MG63 (cell line): ENCODE data around the gene ATP6V1B1. TPM values are rescaled to one million over a fixed set of nuclear protein-coding genes. Genes with fewer than 3 reads are reported as not detected.
A peak's percentile ranks its signal among the peaks of the same experiment; 100 is the strongest.

Source experiments
- DNase-seq: peaks from one replicate; pipeline ENCODE4 v3.0.0-alpha.2; 2020
- H3K27me3 ChIP-seq: fragments of 250-450 bp; sonication (Bioruptor Pico); 2 replicates; pipeline ENCODE4 v1.5.1; 2020; ENCODE audit warnings: mild to moderate bottlenecking, moderate library complexity
- H3K36me3 ChIP-seq: fragments of 250-450 bp; sonication (Bioruptor Pico); 2 replicates; pipeline ENCODE4 v1.5.1; 2020; ENCODE audit warnings: mild to moderate bottlenecking, moderate library complexity
- H3K4me3 ChIP-seq: fragments of 250-450 bp; sonication (Bioruptor Pico); 2 replicates; pipeline ENCODE4 v1.5.1; 2020; ENCODE audit warnings: mild to moderate bottlenecking, moderate library complexity
- H3K9me3 ChIP-seq: fragments of 250-450 bp; sonication (Bioruptor Pico); 2 replicates; pipeline ENCODE4 v1.5.1; 2020; ENCODE audit warnings: mild to moderate bottlenecking, moderate library complexity
- total RNA-seq: library from RNA; depleted of rRNA; stranded (reverse); fragments of >200 nt; shearing (Covaris generic); gene quantifications from 2 replicates; pipeline ENCODE4 v1.2.3, GENCODE V29; 2014; ENCODE audit warnings: low replicate concordance

Gene ATP6V1B1
- total RNA-seq, 1 experiment from 2014 or later, result not detected

DNA sequence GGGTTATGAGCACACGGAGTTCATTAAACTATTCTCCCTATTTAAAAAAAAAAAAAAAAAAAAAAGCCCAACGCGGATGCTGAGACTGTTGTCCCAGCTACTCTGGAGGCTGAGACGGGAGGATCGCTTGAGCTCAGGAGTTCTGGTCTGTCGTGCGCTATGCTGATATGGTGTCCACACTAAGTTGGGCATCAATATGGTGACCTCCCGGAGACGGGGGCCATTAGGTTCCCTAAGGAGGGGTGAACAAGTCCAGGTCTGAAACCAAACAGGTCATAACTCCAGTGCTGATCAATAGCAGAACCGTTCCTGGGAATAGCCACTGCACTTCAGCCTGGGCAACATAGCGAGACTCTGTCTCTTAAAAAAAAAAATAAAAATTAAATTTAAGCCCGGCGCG lies 29.8 kb downstream of the ATP6V1B1 start:
- Histone ChIP-seq H3K36me3 (no peaks in the 10 kb centered on the region), H3K9me3 (no peaks in the 10 kb centered on the region), H3K4me3 (no peak overlapping the region), H3K27me3 (peaks cover 4% of the 10 kb centered on the region; the same call in 1 of the 2 replicates)
- no peak for DNase-seq

DNA sequence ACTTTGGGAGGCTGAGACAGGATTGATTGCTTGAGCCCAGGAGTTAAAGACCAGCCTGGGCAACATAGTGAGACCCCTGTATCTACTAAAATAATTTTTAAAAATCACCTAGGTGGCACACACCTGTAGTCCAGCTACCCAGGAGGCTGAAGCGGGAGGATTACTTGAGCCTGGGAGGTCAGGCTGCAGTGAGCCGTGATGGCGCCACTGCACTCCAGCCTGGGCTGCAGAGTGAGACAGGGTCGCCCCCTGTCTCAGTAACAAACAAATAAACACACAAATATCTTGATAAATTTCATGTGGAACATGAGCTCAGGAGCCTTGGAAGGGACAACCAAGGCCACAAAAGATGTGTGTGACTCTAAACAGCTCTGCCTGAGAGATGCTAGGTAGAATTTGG lies 31.0 kb downstream of the ATP6V1B1 start:
- no peak for DNase-seq
- Histone ChIP-seq H3K9me3 (no peaks in the 10 kb centered on the region), H3K4me3 (no peak overlapping the region), H3K36me3 (no peaks in the 10 kb centered on the region), H3K27me3 (peaks cover 4% of the 10 kb centered on the region; the same call in 1 of the 2 replicates)

DNA sequence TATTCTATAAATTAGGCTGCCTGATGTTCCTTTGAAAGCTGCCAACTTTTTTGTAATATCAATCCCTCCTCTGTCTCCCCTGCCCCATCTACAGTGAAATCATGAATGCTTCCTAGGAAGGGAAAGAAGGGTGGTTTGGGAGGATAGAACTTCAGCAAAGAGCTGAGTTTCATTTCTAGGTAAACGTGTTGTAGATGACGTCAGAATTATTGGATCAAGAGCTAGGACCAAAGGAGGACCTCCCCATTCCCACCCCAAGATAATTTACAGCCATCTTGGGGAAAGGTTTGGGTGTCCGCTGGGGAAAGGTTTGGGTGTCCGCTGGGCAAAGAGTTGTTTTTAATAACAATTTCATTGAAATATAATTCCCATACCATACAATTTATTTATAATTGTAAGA lies 31.5 kb downstream of the ATP6V1B1 start:
- peaks cover 8% of the 10 kb centered on the region for H3K27me3 ChIP-seq
- no peak overlapping the region for H3K4me3 ChIP-seq
- H3K36me3 ChIP-seq, result no peaks in the 10 kb centered on the region
- no peaks in the 10 kb centered on the region for H3K9me3 ChIP-seq
- DNase-seq, result no peak

DNA sequence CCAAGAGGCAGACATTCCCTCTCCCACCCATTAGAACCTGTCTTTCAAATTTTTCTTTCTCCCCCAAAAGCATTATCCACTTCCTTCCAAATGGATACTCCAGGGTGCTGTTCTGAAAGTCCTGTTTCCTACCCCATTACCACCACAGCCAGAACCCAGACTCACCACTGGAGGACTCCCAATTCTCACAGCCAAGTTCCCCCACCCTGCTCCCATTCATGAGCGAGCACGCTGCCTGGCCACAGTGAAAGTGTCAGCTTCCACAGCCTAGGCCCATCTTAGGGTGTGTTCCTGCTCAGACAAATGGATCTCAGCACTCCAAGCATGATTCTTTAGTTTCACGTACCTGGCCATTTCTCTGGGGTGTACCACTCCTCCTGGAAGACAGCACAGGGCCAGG lies 38.9 kb downstream of the ATP6V1B1 start:
- no peaks in the 10 kb centered on the region for H3K9me3 ChIP-seq

DNA sequence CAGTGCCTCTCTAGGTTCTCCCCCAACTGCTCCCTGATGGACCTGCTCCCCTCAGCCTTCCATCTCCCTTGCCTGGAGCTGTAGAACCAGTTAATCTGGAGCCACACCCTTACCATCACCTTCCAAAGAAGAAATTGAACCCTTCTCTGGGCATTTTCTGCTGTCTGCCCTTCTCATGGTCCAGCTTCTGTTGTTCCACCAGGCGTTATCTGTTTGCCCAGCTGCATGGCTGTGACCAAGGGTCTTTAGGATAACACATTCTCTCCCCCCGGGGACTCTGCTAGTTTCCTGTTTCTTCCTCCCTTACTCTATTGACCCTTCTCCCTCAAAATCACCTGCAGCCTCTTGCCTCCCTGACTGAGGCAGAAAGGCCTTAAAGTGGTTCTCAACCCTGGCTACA lies 39.5 kb downstream of the ATP6V1B1 start:
- Histone ChIP-seq H3K36me3 (no peaks in the 10 kb centered on the region), H3K9me3 (no peaks in the 10 kb centered on the region), H3K27me3 (peaks cover 6% of the 10 kb centered on the region; the same call in 1 of the 2 replicates), H3K4me3 (no peak overlapping the region)
- DNase-seq, result no peak

More for the DNA sequence above, 38.9 kb downstream of the ATP6V1B1 start:
- Histone ChIP-seq H3K27me3 (peaks cover 9% of the 10 kb centered on the region), H3K4me3 (no peak overlapping the region), H3K36me3 (no peaks in the 10 kb centered on the region)
- DNase-seq, result no peak

DNA sequence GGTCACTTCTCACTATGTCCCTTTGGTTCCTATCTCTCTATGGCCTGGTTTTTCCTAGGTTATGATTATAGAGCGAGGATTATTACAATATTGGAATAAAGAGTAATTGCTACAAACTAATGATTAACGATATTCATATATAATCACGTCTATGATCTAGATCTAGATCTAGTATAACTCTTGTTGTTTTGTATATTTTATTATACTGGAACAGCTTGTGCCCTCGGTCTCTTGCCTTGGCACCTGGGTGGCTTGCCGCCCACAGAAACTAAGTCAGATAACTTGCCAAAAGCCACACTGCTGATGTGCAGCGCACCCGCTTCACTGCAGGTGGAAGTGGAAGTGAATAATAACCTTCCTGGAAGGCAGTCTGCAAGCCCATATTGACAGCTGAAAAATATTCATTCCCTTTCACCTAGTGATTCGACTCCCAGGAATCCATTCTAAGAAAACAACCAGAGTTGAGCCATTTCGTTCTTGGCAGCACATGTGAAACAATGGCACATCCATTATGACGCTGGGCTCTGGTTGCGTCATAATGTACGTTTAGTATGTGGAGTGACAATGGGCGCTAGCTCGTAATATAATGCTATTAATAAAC lies 42.0 kb downstream of the ATP6V1B1 start:
- Histone ChIP-seq H3K9me3 (no peaks in the 10 kb centered on the region), H3K36me3 (no peaks in the 10 kb centered on the region), H3K4me3 (peak overlapping the region; percentile 55), H3K27me3 (no peaks in the 10 kb centered on the region)
- peak; percentile 31 for DNase-seq

DNA sequence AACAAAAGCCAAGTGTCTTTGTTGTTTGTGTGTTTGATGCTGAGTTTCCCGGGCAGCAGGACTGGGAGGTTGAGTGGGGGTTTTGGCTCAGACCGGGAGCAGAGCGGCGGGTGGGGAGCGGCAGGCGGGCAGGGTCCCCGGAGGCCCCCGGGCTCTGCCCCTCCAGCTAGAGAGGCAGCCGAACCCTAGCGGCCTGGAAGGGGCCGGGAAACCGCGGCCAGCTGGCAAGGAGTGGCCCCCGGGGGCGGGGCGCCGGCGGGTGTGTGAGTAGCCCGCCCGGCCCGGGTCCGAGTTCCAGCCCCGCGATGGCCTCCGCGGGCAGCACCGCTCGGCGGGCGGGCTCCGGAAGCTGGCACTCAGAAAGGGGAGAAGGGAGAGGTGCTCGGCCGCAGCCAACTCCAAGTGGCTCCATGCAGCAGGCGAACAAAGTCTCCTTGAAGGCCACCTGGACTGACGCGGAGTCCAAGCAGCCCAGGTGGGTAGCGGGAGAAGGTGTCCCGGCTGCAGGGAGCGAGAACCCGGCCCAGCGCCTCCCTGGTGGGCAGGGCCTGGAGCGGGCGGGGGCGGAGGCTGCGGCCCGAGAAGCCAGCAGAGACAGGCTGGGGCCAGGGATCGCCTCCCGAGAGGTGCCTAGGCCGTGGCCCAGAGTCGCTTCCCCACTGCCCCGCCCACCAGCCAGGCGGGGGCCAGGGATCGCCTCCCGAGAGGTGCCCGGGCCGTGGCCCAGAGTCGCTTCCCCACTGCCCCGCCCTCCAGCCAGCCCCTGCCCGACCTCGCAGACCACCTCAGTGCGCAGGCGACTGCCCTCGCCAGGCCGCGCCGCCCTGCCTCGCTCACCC lies 42.9 kb downstream of the ATP6V1B1 start, which contains the start of gene ANKRD53:
ANKRD53 (plus strand) TSS at position 290 of the 839 bp plus-strand sequence; CDS start at position 306, 16 bp downstream.
- no peak for DNase-seq

DNA sequence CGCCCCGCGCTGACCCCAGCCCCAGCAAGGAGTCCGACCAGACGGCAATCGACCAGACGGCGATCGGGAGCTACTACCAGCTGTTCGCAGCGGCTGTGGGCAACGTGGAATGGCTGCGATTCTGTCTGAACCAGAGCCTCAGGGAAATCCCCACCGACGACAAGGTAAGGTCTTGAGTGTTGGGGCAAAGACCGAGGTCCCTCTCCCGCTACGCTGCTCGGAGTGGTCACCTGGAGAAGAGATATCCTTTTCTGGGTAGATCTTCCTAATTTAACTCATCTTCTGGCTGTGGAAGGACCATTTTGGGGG lies 43.4 kb downstream of the ATP6V1B1 start:
- no peak for DNase-seq
- H3K9me3 ChIP-seq, result no peaks in the 10 kb centered on the region
- H3K36me3 ChIP-seq, result no peaks in the 10 kb centered on the region
- H3K27me3 ChIP-seq, result no peaks in the 10 kb centered on the region
- no peak overlapping the region for H3K4me3 ChIP-seq

More for the DNA sequence above, 42.9 kb downstream of the ATP6V1B1 start, which contains the start of gene ANKRD53:
- Histone ChIP-seq H3K4me3 (peak within 1 kb of the TSS; percentile 55), H3K9me3 (no peaks in the 10 kb centered on the region), H3K27me3 (no peaks in the 10 kb centered on the region), H3K36me3 (no peaks in the 10 kb centered on the region)

DNA sequence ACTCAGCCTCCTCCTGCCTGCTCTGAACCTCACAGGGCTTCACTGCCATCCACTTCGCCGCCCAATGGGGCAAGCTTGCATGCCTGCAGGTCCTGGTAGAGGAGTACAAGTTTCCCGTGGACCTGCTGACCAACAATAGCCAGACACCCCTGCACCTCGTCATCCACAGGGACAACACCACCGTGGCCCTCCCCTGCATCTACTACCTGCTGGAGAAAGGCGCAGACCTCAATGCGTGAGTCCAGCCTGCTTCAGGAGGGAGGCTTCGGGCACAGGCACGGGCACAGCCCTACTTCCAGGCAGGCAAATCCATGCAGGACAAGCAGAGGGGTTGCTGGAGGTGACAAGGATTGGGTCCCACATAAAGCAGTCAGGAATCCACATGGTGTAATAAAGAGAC lies 43.9 kb downstream of the ATP6V1B1 start:
- Histone ChIP-seq H3K4me3 (no peak overlapping the region), H3K36me3 (no peaks in the 10 kb centered on the region), H3K9me3 (no peaks in the 10 kb centered on the region), H3K27me3 (no peaks in the 10 kb centered on the region)
- DNase-seq, result no peak

DNA sequence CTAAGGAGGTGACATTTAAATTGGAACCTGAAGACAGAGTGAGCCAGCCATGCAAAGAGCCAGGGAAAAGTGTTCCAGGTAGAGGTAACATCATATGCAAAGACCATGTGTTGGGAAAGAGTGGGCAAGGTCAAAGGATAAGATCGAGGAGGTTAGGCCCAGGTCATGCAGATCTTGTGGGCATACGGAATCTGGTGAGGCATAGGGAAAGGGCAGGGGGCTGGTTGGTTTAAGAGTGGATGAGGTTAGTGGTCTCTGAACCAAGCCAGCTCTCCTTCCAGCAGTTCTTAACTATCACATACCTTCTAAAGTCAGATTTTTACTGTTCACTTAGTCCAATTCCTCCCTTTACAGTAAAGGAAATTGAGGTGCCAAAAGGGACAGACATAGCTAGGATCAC lies 45.7 kb downstream of the ATP6V1B1 start:
- Histone ChIP-seq H3K27me3 (no peaks in the 10 kb centered on the region), H3K4me3 (no peak overlapping the region), H3K36me3 (peaks cover 8% of the 10 kb centered on the region; the same call in 1 of the 2 replicates), H3K9me3 (no peaks in the 10 kb centered on the region)
- DNase-seq, result no peak

DNA sequence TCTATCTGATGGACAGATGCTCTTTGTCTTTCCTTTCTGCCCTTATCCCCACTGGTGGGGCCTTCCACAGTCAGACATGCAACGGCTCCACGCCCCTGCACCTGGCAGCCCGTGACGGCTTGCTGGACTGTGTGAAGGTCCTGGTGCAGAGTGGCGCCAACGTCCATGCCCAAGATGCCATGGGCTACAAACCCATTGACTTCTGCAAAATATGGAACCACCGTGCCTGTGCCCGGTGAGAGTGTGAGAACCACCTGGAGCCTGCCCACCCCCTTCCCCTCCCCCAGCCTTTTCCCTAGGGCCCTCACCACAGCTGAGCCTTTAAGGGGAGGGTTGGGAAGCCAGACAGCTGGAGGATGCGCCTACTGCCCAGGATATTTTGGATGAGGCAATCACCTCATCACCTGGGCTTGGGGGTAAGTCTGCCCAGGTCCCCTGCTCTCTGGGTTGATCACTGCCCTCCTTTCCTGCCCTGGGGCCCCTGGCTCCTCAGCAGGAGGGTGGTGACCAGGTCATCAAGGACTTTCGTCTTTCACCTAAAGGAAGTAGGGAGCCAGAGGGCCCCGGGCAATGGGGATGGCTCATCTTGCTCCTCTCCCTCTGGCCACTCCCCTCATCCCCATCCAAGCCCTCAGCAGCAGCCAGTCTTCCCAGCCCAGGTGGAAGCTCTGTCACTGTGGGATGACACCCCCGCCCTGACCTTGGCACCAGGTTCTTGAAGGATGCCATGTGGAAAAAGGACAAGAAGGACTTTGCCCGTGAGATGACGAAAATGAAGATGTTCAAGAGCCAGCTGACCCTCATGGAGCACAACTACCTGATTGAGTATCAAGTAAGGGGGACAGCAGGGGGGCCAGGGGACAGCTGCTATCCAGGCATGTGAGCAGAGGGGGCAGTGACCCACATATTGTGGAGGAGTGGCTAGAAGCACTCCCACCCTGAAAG lies 46.4 kb downstream of the ATP6V1B1 start:
- Histone ChIP-seq H3K27me3 (no peaks in the 10 kb centered on the region), H3K4me3 (no peak overlapping the region), H3K36me3 (peaks cover 10% of the 10 kb centered on the region), H3K9me3 (no peaks in the 10 kb centered on the region)
- no peak for DNase-seq

DNA sequence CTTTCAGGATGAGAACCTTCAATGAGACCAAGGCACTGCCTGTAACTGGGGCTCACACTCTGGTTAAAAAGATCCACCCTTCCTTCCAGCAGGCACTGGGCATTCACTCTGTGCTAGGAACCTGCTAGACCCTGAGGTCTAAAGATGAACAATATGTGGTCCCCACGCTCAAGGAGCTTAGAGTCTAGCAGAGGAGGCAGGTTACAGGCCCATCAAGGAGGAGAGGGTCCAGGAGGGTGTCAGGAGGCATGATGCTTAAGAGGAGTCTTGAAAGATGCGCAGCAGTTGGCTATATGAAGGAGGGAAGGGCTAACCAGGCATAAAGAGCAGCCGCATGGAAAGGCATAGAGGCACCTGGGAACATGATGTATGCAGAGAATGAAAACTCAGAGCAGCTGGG lies 47.3 kb downstream of the ATP6V1B1 start:
- no peaks in the 10 kb centered on the region for H3K27me3 ChIP-seq
- no peaks in the 10 kb centered on the region for H3K9me3 ChIP-seq
- DNase-seq, result no peak
- no peak overlapping the region for H3K4me3 ChIP-seq
- H3K36me3 ChIP-seq, result peaks cover 18% of the 10 kb centered on the region

DNA sequence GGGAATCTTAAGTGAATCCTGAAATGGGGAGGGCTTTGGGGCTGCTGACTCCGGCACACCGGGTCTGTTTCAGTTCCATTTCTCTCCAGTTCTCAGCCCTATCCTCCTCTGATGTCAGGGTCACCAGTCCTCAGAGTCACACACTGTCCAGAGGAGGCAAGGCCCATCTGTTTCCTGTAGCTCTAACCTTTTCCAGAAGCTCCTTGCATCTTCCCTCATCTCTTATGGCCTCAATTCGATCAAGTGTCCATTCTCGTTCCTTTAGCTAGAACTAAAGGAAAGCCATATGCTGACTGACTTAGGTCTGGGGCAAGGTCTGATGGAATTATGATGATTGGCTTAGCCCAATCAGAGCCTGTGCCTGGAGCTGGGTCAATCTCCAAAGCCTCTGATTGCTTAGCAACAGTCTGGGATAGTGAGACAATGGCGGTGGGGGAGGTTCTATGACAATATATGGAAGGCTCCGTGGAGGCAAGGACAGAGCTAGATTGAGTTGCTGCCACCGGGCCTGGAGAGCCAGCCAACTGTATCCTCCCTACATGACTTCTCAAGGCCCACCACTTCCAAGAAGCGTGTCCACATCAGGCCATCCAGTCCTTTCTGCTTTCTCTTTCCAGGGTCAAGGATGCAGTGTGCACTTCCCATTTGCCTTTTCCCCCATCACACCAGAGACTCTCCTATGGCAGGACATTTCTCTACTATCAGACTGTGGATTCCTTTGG lies 48.0 kb downstream of the ATP6V1B1 start:
- DNase-seq, result no peak
- Histone ChIP-seq H3K36me3 (peaks cover 21% of the 10 kb centered on the region), H3K9me3 (no peaks in the 10 kb centered on the region), H3K27me3 (no peaks in the 10 kb centered on the region), H3K4me3 (no peak overlapping the region)

DNA sequence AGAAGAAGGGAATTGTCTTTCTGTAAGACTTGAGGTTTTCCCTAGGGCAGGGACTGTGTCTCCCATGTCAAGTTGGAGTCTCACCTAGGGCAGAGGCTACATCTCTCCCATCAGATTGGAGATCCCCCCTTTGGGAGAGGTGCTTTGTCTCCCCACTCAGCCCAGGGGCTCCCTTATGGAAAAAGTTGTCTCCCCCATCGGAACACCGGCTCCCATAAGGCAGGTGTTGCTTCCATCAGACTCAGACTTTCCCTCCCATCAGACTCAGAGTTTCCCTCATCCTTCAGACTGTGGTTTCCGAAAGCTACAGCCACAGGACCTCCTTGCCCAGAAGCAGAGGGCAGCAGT lies 48.5 kb downstream of the ATP6V1B1 start:
- H3K9me3 ChIP-seq, result no peaks in the 10 kb centered on the region
- no peaks in the 10 kb centered on the region for H3K27me3 ChIP-seq
- DNase-seq, result no peak
- no peak overlapping the region for H3K4me3 ChIP-seq
- peaks cover 23% of the 10 kb centered on the region for H3K36me3 ChIP-seq

DNA sequence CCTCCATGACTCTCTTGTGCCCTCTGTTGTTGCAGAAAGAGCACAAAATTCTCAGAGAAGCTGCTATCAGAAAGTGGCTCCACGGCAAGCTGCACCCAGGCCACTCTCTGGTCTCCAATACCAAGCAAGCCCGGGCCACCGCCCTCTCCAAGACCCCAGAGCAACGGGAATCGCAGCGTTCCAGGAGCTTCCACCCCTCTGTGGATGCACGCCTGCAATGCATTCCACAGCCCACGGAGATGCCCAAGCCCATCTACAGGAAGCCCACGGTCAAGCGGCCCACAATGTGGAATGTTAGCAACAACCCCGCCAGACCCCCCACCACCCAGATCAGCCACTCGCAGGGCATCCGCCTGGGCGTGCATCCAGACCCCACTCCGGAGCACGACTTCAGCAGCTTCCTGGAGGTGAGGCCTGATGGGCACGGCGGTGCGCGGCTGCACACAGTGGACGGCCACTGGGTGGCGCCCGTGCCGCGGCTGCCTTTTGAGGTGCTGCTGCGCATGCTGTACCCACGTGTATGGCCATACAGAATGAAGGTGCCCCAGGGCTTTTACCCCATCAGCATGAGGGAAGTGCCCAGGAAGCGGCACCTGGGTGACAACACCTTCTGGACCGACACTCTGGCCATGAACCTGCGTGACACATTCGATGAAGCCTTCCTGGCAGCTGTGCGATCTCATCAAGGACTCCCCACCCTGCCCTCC lies 49.0 kb downstream of the ATP6V1B1 start:
- Histone ChIP-seq H3K27me3 (no peaks in the 10 kb centered on the region), H3K36me3 (peaks cover 28% of the 10 kb centered on the region), H3K4me3 (no peak overlapping the region), H3K9me3 (no peaks in the 10 kb centered on the region)
- no peak for DNase-seq

DNA sequence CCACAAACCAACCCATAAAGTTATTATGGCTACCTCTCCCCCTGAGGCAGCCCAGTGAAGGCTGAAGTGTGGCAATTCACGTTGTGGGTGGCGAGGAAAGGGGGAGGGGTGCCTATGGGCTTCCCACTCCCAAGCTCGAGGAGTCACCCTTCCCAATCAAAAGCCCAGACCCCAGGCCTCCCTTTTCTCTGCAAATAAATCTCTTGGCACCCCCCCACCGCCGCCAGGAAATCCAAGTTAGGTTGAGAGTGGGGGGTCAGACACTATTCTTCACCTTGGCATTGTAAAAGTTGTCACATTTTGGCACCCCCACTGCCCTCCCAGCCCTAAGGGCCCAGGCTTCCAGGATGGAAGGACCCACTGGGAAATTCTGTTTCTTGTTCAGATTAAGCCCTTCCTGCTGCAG lies 49.6 kb downstream of the ATP6V1B1 start:
- no peaks in the 10 kb centered on the region for H3K27me3 ChIP-seq
- H3K9me3 ChIP-seq, result no peaks in the 10 kb centered on the region
- H3K4me3 ChIP-seq, result no peak overlapping the region
- peaks cover 32% of the 10 kb centered on the region for H3K36me3 ChIP-seq
- DNase-seq, result no peak
